GM10266 (cell line): ENCODE data around the gene AZGP1.
A peak's percentile ranks its signal among the peaks of the same experiment; 100 is the strongest.
"Not testable (repeated sequence)": the region's sequence is repeated elsewhere in the genome, so short reads cannot be mapped to it uniquely, and the experiment has no call there.

Source experiments
- DNase-seq: peaks from one replicate; pipeline ENCODE4 v3.0.0; 2012; ENCODE audit errors: extremely low spot score
- CTCF ChIP-seq: IDR thresholded peaks from 2 replicates; pipeline ENCODE4 v1.5.1; 2012; ENCODE audit warnings: mild to moderate bottlenecking, low read depth; ENCODE audit not compliant: control insufficient read depth, insufficient read depth; ENCODE audit errors: missing control alignments

The AZGP1 gene

DNA sequence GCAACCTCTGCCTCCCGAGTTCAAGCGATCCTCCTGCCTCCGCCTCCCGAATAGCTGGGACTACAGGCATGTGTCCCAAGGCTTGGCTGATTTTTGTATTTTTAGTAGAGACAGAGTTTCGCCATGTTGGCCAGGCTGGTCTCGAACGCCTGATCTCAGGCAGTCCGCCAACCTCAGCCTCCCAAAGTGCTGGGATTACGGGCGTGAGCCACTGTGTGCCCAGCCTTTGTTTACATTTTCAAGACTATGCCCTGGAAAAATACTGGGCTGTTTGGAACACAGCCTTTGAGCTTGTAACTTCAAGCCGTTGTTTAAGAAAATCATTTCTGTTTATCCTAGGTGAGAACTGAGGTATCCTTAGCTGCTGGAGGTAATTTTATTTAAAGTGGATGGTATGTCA lies 41.5 kb upstream of the AZGP1 start:
- TF ChIP-seq CTCF = no peak
- DNase-seq = no peak

DNA sequence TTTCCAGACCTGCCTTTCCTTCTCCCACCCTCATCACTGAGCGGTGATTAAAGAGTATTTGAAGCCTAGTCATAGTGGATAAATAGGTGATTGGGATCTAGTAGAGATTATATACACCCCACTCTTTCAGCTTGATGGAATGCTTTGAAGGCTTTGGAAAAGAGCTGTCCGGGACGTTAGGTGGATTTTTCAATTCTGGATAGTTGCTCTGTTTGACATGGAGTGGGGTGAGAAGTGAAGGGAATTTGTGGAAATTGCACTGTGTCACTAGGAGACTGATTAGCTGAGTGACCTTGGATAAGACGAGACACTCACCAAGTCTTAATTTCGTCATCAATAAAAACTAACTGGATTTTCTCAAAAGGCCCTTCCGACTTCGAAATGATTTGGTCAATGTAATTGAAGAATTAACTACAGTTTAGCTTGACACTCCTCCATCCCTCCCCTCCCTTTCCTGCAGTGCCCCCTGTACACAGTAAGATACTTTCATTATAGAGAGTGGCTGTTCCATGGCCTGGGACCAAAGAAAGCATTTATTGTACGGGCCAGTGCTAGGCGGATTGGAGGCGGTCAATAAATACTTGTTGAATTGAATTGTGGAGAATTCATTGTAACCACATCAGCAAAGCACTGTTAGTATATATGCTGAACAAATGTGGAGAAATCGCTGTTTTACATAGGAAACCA lies 40.5 kb upstream of the AZGP1 start:
- no peak for DNase-seq
- no peak for TF ChIP-seq CTCF

- no peak for TF ChIP-seq CTCF
- DNase-seq = peak; percentile 95
Observed at GRCh38 chr7:100015232-100016214, 39.7 kb upstream of the AZGP1 start, which contains the start of gene ZKSCAN1. TSS of gene ZKSCAN1 (plus strand) at chr7:100015596. CDS start at chr7:100023507, 7,911 bp downstream.

- no peak for TF ChIP-seq CTCF
- DNase-seq = no peak
Observed at GRCh38 chr7:100013328-100013676, 37.5 kb upstream of the AZGP1 start.

DNA sequence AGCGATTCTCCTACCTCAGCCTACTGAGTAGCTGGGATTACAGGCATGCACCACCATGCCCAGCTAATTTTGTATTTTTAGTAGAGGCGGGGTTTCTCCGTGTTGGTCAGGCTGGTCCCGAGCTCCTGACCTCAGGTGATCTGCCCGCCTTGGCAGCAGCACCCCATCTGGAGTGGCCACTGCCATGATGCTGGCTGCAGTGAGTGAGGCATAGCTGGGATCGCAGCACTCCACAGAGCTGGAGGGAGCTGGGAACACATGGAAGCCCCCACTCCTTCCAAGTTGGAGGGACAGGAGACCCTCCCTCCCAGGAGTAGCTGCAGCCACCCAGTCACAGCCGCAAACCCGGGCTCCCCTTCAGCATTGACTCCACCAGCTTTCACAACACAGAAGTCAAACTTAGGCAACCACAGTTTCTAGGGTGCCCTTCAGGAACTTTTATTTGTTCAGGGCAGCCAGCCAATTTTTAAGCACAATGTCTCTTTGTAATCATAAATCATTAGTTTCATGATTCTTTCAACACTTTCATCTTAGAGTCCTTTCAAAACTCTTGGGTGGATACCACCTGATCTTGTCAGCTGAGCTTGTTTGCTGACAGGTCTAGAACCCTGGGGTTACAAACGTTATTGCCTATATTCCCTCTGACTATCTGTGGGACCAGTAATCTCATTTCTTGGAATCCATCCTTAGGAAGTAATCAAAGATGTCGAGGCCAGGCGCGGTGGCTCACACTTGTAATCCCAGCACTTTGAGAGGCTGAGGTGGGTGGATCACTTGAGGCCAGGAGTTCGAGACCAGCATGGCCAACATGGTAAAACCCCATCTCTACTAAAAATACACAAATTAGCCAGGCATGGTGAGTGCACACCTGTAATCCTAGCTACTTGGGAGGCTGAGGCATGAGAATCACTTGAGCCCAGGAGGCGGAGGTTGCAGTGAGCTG lies 36.8 kb upstream of the AZGP1 start:
- not testable (repeated sequence) for DNase-seq

GRCh38 chr7:100011516-100011915 lies 35.7 kb upstream of the AZGP1 start:
- DNase-seq = no peak
- TF ChIP-seq CTCF = no peak

- DNase-seq = no peak
- no peak for TF ChIP-seq CTCF
Observed at GRCh38 chr7:100010901-100011300, 35.1 kb upstream of the AZGP1 start.

DNA sequence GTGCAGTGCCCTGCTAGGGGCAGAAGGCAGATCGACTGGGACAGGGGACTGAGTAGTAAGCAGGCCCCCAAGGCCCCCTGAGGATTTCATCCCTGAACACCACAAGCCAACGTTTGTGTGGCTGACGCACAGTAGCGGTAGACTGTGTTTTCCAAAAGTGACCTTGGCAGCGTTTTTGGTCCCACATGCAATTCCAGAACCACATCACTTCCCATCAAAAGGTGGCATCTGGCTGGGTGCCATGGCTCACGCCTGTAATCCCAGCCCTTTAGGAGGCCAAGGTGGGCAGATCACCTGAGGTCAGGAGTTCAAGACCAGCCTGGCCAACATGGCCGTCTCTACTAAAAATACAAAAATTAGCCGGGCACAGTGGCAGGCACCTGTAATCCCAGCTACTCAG lies 34.1 kb upstream of the AZGP1 start:
- not testable (repeated sequence) for DNase-seq
